Lower leg skin (tissue), 4 donors: Measurements from ENCODE around the gene DPY19L3. TPM values are rescaled to one million over a fixed set of nuclear protein-coding genes. Genes with fewer than 3 reads are reported as not detected.

ENCODE experiments used
- DNase-seq, 2 donors: peaks; one replicate each; pipeline ENCODE4 v3.0.0-alpha.2; 2019; ENCODE audit warnings: low spot score in 2 of 2
- H3K4me3 ChIP-seq: fragments of 200-600 bp; sonication (generic); 2 replicates; pipeline ENCODE4 v1.5.1; 2017; ENCODE audit warnings: mild to moderate bottlenecking, low read depth; ENCODE audit not compliant: poor library complexity, severe bottlenecking
- CTCF ChIP-seq, 3 donors: fragments of 450-650 bp; IDR thresholded peaks; one replicate each; pipeline ENCODE4 v1.5.1; 2016; ENCODE audit warnings: antibody characterized with exemption in 3 of 3, mild to moderate bottlenecking in 3 of 3, moderate library complexity in 2 of 3
- POLR2A ChIP-seq, 2 donors: fragments of 450-650 bp; IDR thresholded peaks; one replicate each; pipeline ENCODE4 v1.6.1; 2016 to 2017; ENCODE audit warnings: antibody characterized with exemption in 2 of 2, mild to moderate bottlenecking in 1 of 2, moderate library complexity in 1 of 2
- WGBS, 2 donors: methylation state at CpG; one replicate each; pipeline ENCODE4 v1.1.5; 2018; 5-methylcytosine and 5-hydroxymethylcytosine counted together
- intact Hi-C: fragments of 100-400 bp; cut with DNase I; formaldehyde crosslinking; loops from one replicate; pipeline ENCODE4 v1.15.0; 2023; ENCODE audit warnings: low total_unique reads
- total RNA-seq, 4 donors: library from RNA; depleted of rRNA; stranded (reverse); fragments of >200 nt; gene quantifications; one replicate each; pipeline ENCODE4 v1.1.0, GENCODE V29; 2016

The DPY19L3 gene
- total RNA-seq, 4 donors from 2014 or later, result 11.3 to 20.2 (median 13.6) TPM

- no peak overlapping the region for H3K4me3 ChIP-seq
- 84 to 86% methylated on average over 5 of the region's 5 CpGs for WGBS, 2 donors
- no peak for DNase-seq
- TF ChIP-seq POLR2A (IDR thresholded peaks at IDR 0.05) (no peak), CTCF (IDR thresholded peaks at IDR 0.05) (no peak)
- intact Hi-C loops, result no loop called here
These were observed 52.1 kb downstream of the DPY19L3 start for GRCh38 chr19:32457571-32458158.

- intact Hi-C loops, result no loop called here
- no peak overlapping the region for H3K4me3 ChIP-seq
- WGBS, 2 donors, result 80 to 87% methylated on average over 4 of the region's 4 CpGs
- DNase-seq, result no peak
- TF ChIP-seq POLR2A (IDR thresholded peaks at IDR 0.05) (no peak), CTCF (IDR thresholded peaks at IDR 0.05) (no peak)
These were observed 53.0 kb downstream of the DPY19L3 start for GRCh38 chr19:32458500-32459123.

GRCh38 chr19:32459204-32459865 is 53.8 kb downstream of the DPY19L3 start:
- H3K4me3 ChIP-seq, result no peak overlapping the region
- 74 to 77% methylated on average over 3 of the region's 3 CpGs for WGBS, 2 donors
- TF ChIP-seq POLR2A (IDR thresholded peaks at IDR 0.05) (no peak), CTCF (IDR thresholded peaks at IDR 0.05) (no peak)
- intact Hi-C loops, result no loop called here
- DNase-seq, result no peak

- TF ChIP-seq CTCF (IDR thresholded peaks at IDR 0.05) (no peak), POLR2A (IDR thresholded peaks at IDR 0.05) (no peak)
- WGBS, 2 donors, result 91 to 95% methylated on average over 3 of the region's 3 CpGs
- no peak overlapping the region for H3K4me3 ChIP-seq
- intact Hi-C loops, result no loop called here
- no peak for DNase-seq
These were observed 54.9 kb downstream of the DPY19L3 start for GRCh38 chr19:32460476-32460875.

GRCh38 chr19:32464279-32464678 is 58.7 kb downstream of the DPY19L3 start:
- no peak for DNase-seq
- no peak overlapping the region for H3K4me3 ChIP-seq
- intact Hi-C loops, result no loop called here
- TF ChIP-seq POLR2A (IDR thresholded peaks at IDR 0.05) (no peak), CTCF (IDR thresholded peaks at IDR 0.05) (no peak)
- 76 to 78% methylated on average over 2 of the region's 2 CpGs for WGBS, 2 donors
